HPDE6-E6E7 (cell line): Measurements from ENCODE around the gene FBXW4.
"Not testable (repeated sequence)": the region's sequence is repeated elsewhere in the genome, so short reads cannot be mapped to it uniquely, and the experiment has no call there.

Experiments
- DNase-seq: peaks from one replicate; pipeline ENCODE4 v3.0.0; 2011; ENCODE audit warnings: missing footprints; ENCODE audit errors: extremely low spot score

Gene FBXW4

GRCh38 chr10:101653536-101653935, 41.4 kb downstream of the FBXW4 start:
- no peak for DNase-seq

DNA sequence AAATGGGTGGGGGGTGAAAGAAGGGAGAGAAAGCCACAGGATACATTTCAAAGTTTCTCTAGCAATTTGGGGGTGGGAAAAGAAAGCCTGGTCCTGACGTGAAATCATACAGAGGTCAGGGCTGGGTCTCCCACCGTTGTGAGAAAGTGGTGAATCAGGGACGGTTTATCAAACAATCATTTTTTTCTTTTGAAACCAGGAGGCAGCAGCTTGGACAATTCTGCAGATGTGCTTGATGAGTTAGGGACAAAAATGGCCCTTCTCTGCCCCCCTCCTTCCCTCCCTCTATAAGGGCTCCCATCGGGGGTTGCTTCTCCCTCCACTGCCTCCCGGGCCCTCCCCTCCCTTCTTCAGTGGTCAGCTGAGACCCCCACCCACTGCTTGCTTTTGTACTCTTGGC, 43.6 kb downstream of the FBXW4 start:
- no peak for DNase-seq

- no peak for DNase-seq
Observed at GRCh38 chr10:101650863-101651262, 44.1 kb downstream of the FBXW4 start.

DNA sequence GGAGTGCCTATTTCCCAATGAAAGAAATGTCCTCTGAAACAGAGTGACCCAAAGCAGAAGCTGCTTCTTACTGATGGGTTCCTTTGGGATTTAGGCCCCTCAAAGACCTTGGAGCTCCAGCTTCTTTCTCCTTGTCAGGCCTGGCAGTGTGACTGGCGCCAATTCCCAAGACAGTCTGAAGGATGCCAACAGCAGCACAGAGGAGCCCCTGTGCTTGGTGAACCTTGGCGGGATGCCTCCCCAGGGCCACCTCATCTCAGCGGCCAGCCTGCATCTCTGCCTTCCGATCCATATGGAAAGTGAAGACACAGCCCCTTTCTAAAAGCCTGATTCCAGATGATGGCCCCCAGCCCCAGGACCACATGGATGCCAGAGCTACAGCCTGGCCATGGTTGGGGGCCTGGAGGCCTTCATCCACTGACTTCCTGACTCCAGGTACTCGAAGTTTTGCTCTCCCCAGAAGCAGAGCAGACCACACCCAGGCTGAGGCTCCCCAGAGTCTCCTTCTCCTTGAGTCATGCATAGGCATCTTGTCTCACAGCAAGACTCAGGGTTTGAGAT, 45.4 kb downstream of the FBXW4 start:
- DNase-seq: no peak

DNA sequence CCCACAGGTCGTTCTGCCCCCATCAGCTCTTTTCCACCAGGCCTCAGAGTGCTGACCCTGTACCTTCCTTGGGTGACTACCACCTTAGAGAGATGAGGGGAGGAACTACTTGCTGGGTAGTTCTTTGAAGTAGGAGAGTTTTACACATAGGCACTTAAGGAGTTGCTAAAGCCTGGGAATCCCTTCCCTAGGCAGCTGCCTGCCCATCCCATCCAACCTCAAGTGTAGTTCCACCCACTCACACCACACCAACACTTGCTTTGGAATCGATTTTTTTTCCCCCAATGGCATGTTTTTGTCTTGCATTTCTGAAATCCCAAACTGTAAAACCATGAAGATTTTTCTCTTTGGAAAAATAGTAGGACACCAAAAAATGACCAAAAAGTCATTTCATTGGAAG, 47.7 kb downstream of the FBXW4 start:
- no peak for DNase-seq

- DNase-seq: no peak
Observed at GRCh38 chr10:101646364-101646763, 48.6 kb downstream of the FBXW4 start.

GRCh38 chr10:101645659-101646058, 49.3 kb downstream of the FBXW4 start:
- DNase-seq: no peak

GRCh38 chr10:101644002-101644401, 51.0 kb downstream of the FBXW4 start:
- DNase-seq: no peak

- no peak for DNase-seq
Observed at GRCh38 chr10:101643546-101643945, 51.4 kb downstream of the FBXW4 start.

DNA sequence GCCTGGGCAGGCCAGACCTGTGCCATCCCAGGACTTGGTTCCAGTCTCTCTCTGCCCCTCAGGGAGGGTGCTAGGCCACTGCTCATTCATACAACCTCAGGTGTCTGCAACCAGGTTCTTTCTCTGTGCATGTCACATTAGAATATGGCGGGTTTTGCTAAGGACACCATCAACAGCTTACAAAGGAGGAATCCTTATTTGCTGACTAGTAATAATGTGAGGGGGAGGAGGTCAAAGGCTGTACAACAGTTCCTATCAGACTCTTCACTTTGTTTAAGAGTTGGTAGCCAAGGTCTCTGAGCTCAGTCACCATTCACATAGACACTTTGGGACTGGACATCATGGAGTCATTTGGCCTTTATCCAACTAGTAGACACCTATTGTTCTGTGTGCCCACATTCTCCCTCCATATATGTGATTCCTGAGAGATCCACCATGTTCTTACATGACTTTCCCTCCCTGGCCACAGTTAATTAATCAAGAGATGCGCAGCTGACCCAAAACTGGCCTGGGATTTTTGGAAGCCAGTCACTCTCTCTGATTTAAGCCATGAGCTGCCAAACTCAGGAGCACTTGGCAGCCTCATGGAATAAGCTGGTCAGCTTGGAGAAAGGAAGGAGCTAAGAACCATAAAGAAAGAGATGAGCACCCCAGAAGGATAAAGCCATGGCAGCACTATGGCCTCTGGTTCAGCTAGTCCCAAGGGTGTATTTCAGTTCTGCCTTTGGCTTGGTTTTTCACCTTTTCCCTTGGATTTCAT, 55.6 kb downstream of the FBXW4 start:
- no peak for DNase-seq

DNA sequence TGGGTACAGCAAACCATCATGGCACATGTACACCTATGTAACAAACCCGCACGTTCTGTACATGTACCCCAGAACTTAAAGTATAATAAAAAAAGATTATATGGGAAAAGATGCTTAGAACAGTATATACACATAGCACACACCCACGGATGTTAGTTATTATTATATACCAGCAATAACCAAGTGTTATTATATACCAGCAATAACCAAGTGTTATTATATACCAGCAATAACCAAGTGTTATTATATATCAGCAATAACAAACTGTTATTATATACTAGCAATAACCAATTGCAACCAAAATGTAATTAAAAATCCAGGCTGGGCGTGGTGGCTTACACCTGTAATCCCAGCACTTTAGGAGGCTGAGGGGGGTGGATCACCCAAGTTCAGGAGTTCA, 61.5 kb downstream of the FBXW4 start:
- DNase-seq: not testable (repeated sequence)

- DNase-seq: no peak
Observed at GRCh38 chr10:101631821-101632475, 63.0 kb downstream of the FBXW4 start.

DNA sequence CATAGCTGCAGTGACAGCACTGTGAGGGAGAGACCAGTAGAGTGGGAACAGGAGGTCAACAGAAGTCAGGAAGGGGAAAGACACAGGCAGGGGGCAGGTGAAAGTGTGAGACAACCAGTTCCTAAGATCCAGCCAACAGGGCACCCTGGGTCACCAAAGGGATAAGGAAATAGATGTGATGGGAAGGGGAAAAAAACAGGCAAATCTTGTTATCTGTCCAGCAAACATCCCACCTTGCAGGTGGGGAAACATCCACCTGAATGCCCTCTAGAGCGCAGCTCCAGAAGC, 64.4 kb downstream of the FBXW4 start:
- DNase-seq: no peak

DNA sequence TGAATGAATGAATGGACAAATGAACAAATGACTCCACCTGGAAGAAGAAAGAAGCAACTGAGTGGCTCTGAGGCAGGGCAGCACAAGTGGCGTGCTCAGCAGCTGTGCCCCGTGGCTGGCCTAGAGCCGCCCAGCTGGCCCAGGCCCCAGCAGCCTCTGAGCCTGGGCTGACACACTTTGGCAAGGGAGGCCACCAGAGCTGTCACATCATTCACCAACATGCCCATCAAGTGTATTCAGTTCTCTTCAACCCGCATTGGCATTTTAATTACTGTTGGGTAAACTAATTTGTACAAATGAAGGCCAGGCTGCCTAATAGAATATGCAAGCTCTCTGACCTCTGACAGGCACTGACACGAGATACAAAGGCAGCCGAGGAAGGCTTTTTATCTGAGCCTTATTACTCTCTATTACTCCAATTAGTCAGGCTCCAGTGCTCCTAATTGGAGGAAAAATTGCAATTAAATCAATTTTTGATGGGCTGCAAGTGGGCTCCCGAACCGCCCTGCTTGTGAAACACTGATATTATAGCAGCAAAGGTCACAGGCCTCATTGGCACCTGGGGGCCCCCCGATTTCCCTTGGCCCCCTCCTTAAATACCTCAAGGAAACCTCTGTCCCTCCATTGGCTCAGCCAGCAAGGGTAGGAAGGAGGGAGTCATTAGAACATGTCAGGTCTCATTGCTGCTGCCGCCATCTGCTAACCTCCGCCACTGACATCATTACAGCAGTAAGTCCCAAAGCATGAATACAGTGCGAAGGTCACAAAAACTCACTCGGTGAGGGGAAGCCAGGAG, 64.9 kb downstream of the FBXW4 start:
- DNase-seq: no peak

- no peak for DNase-seq
Observed at GRCh38 chr10:101625821-101626412, 69.1 kb downstream of the FBXW4 start.

DNA sequence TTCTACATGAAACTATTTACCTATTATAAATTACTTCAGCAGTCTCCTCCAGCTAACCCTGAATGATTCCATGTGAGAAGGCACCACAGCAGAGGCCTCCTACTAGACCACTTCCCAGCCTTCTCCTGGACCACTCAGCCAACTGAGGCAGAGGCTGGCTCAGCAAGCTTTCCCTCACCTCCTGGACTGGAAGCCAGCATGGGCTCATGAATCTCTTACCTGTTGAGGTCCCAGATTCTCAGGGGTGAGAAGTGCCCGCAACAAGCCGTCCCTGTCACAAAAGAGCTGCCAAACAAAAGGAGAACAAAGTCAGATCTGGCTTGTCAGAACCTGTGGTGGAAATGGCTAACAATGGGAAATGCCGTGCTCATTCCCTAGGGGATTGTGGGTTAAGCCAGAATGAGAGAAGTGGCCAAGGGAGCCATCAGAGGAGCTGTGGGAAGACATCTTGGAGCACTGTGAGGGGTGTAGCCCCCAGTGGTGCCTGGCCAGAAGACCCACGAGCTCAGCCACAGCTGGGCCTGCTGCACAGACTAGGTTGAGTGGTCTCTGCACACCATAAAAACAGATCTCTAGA, 70.4 kb downstream of the FBXW4 start:
- DNase-seq: no peak

- DNase-seq: no peak
Observed at GRCh38 chr10:101623528-101623927, 71.4 kb downstream of the FBXW4 start.

DNA sequence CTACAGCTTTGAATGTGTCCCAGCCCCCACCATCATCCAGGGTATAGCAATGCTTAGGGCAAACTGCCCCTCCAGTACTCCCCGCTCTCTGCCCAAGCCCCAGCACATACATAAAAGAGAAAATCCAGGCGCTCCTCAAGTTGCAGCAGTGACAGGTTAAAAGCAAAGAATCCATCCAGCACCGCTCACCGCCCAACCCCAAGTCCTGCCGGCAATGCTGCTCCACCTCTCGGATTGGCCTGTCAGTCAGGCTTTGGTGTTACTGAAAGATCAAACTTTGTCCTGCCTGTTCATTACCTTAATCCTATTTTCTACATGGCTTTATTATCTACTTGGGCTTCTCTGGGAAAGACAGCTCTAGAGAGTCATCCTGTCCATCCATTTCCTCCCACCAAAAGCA, 75.0 kb downstream of the FBXW4 start:
- DNase-seq: no peak

GRCh38 chr10:101618871-101619270, 76.1 kb downstream of the FBXW4 start:
- no peak for DNase-seq

DNA sequence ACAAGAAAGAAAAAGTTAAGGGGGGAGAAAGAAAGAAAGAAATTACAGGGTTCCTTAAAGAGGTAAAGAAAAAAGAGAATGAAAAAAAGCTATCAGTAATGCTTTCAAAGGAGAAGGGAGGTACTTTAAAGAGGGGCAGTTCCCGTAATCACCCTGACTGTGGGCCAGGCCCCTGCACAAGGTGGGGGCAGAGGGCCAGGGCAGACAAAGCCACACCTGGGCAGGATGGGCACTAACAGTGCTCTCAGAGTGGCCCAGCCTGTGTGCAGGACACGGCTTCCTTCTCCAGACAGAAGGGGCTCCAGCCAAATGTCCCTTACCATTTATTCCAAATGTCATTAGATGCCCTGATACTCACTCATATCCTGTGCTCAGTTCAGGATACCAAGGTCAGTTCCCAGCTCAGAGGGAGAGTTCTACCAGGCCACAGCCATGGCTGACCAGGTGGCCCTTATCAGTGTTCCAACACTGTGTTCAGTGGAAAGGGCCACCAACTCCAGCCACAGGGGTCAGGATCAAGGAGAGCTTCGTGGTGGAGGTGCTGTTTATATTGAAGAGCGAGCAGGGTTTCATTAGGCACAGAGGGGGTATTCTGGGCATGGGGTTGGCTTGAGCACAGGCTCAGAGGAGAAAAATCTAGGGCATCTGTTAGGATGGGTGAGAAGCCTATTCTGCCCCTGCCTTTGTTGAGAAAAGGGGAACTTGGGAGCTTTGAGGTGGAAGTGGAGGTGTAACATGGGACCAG, 77.0 kb downstream of the FBXW4 start:
- DNase-seq: no peak
